Pulmonary artery endothelial cell (primary cell): ENCODE results near the gene HOXC13. TPM values are rescaled to one million over a fixed set of nuclear protein-coding genes. Genes with fewer than 3 reads are reported as not detected.

Source experiments
- DNase-seq: peaks from one replicate; pipeline ENCODE4 v3.0.0-alpha.2; 2011; ENCODE audit warnings: low read depth, low spot score
- total RNA-seq: library from RNA; depleted of rRNA; stranded (reverse); fragments of >200 nt; gene quantifications from 2 replicates; pipeline ENCODE4 v1.2.3, GENCODE V29; 2014

Gene HOXC13
- total RNA-seq, 1 donor from 2014 or later, result not detected

- no peak for DNase-seq
These were observed 16.6 kb downstream of the HOXC13 start for GRCh38 chr12:53955036-53955775.

- DNase-seq, result no peak
These were observed 17.2 kb downstream of the HOXC13 start for GRCh38 chr12:53955776-53956250.

GRCh38 chr12:53956251-53956887 lies 17.7 kb downstream of the HOXC13 start:
- DNase-seq, result no peak

- no peak for DNase-seq
These were observed 18.4 kb downstream of the HOXC13 start for GRCh38 chr12:53956914-53957536.

- no peak for DNase-seq
These were observed 19.5 kb downstream of the HOXC13 start for GRCh38 chr12:53958128-53958527.

GRCh38 chr12:53959314-53959713 lies 20.7 kb downstream of the HOXC13 start:
- no peak for DNase-seq

GRCh38 chr12:53960187-53961024 lies 21.8 kb downstream of the HOXC13 start:
- DNase-seq, result no peak

GRCh38 chr12:53961025-53961761 lies 22.6 kb downstream of the HOXC13 start:
- no peak for DNase-seq

- no peak for DNase-seq
These were observed 24.4 kb downstream of the HOXC13 start for GRCh38 chr12:53963005-53963404.

- DNase-seq, result no peak
These were observed 25.0 kb downstream of the HOXC13 start for GRCh38 chr12:53963434-53964314.

GRCh38 chr12:53964315-53964713 lies 25.7 kb downstream of the HOXC13 start:
- no peak for DNase-seq

- no peak for DNase-seq
These were observed 26.9 kb downstream of the HOXC13 start for GRCh38 chr12:53965281-53966084.

GRCh38 chr12:53966085-53966384 lies 27.4 kb downstream of the HOXC13 start:
- DNase-seq, result no peak

GRCh38 chr12:53966385-53967133 lies 27.9 kb downstream of the HOXC13 start:
- no peak for DNase-seq

GRCh38 chr12:53967421-53967925 lies 28.8 kb downstream of the HOXC13 start:
- no peak for DNase-seq

- no peak for DNase-seq
These were observed 29.8 kb downstream of the HOXC13 start for GRCh38 chr12:53968214-53969127.

GRCh38 chr12:53969588-53970259 lies 31.1 kb downstream of the HOXC13 start:
- no peak for DNase-seq
